ENCODE measurements around the gene LDHD. TPM values are rescaled to one million over a fixed set of nuclear protein-coding genes. Genes with fewer than 3 reads are reported as not detected.
A peak's percentile ranks its signal among the peaks of the same experiment; 100 is the strongest.

The LDHD gene
- total and polyA plus RNA-seq, 2 of the 8 experiments (the other 6 are each of a cell fraction or from before 2014, with no cell fraction given), result 14.9 to 18.2 TPM

DNA sequence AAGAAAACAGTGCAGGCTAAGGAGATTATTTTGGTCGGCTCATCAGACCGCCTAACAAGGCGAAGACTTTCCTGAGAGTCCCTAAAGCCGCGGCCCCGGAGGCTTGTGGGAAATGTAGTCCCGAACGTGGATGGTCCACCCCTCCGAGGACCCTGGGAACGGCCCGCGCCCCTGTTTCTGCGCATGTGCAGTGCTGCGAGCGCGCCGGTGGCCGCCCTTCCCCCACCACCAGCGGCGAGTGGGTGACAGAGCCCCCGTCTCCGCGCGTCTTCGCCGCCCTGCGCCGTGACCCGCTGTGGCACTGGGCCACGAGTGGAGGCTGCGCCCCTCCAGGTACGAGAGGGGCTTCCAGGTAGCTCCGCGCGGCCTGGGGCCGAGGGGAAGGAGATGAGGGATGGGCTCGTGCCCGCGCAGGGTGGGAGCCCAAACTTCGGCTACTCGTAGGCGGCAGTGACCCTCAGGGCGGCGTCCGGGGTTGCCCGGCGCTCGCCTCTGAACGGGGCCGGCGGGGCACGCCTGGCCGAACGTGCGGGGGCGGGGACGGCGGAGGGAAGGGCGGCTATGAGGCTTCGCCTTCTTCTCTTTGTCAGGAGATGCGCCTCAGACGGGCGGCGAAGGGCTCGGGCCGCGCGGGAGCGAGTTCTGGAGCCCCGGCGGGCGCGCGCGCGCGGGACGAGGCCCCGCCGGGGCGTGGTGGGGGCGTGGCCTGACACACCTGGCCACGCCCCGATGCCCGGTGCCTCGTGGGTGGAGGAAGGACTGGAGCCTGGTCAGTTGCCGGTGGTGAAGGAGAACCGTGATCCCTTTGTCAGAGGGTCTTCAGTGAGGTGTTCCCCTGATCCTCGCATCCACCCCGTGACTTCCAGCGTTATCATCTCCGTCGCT, 32.0 kb upstream of the LDHD start, which contains the start of gene ZFP1 (continued):
- TF ChIP-seq FOSL1 (IDR thresholded peaks at IDR 0.05; ENCODE audit: insufficient read depth, low read depth, low read length) (no peak), POLR2A (IDR thresholded peaks at IDR 0.05; ENCODE audit: control extremely low read depth in 1 of 2, low read depth in 2 of 2, low read length in 2 of 2) (peak in 1 of 2 experiments; percentile 84; a peak in 2 of 3 replicates), BACH1 (IDR thresholded peaks at IDR 0.05; ENCODE audit: low read length) (peak; percentile 87), YY1 (IDR thresholded peaks at IDR 0.05; ENCODE audit: low read depth, low read length) (0 out of 2 replicates have a peak, but pooled peaks have one; percentile 23), GABPA (IDR thresholded peaks at IDR 0.05; ENCODE audit: borderline replicate concordance, insufficient read depth, low read length) (no peak), SIN3A (conservative IDR thresholded peaks at IDR 0.05 in 1 of 2, IDR thresholded peaks at IDR 0.05 in 1 of 2; ENCODE audit: low read depth in 1 of 2, low read length in 2 of 2) (0 out of 4 replicates have a peak, but pooled peaks of 1 of the 2 experiments have one; percentile 37), EP300 (IDR thresholded peaks at IDR 0.05; ENCODE audit: borderline replicate concordance in 1 of 2, low read depth in 2 of 2, low read length in 2 of 2) (peak in 1 of 2 experiments; percentile 34; a peak in 1 of 3 replicates), SAP30 (IDR thresholded peaks at IDR 0.05; ENCODE audit: insufficient read depth, insufficient replicate concordance, low read length) (no peak), SP1 (IDR thresholded peaks at IDR 0.05; ENCODE audit: low read depth, low read length) (peak; percentile 66; the same call in 1 of the 2 replicates), CBX5 (IDR thresholded peaks at IDR 0.05; ENCODE audit: low read depth, low read length) (no peak), RAD21 (IDR thresholded peaks at IDR 0.05 in 1 of 2, conservative IDR thresholded peaks at IDR 0.05 in 1 of 2; ENCODE audit: low read depth in 2 of 2, low read length in 2 of 2) (no peak), GTF2F1 (IDR thresholded peaks at IDR 0.05; ENCODE audit: borderline replicate concordance, low read depth, low read length) (no peak), CHD2 (IDR thresholded peaks at IDR 0.05; ENCODE audit: low read length) (no peak), RFX5 (IDR thresholded peaks at IDR 0.05; ENCODE audit: borderline replicate concordance, low read depth, low read length) (no peak), POU5F1 (IDR thresholded peaks at IDR 0.05; ENCODE audit: low read depth, low read length) (no peak), NRF1 (IDR thresholded peaks at IDR 0.05; ENCODE audit: low read depth, low read length) (peak; percentile 65), ASH2L (IDR thresholded peaks at IDR 0.05; ENCODE audit: low read length) (peak; percentile 85)
- TF ChIP-seq, protein P1, sequence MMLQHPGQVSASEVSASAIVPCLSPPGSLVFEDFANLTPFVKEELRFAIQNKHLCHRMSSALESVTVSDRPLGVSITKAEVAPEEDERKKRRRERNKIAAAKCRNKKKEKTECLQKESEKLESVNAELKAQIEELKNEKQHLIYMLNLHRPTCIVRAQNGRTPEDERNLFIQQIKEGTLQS (IDR thresholded peaks at IDR 0.05; ENCODE audit: insufficient read depth, low read depth, low read length), result no peak

Measured in H1 (cell line).